Activated T-helper 1 cell treated with anti-CD3 and anti-CD28 coated beads, Interleukin-2, amount 50 U/mL, for 16 hours (primary cell): ENCODE results near the gene RABL2A.
"Not testable (repeated sequence)": the region's sequence is repeated elsewhere in the genome, so short reads cannot be mapped to it uniquely, and the experiment has no call there.

ENCODE experiments used
- DNase-seq, 2 donors: peaks; one replicate each; pipeline ENCODE4 v3.0.0-alpha.2; 2020; ENCODE audit warnings: low read depth in 1 of 2, low spot score in 1 of 2

RABL2A gene

GRCh38 chr2:113606036-113606435, 21.0 kb upstream of the RABL2A start:
- not testable (repeated sequence) for DNase-seq

GRCh38 chr2:113609822-113610221, 17.2 kb upstream of the RABL2A start:
- DNase-seq, result not testable (repeated sequence)

GRCh38 chr2:113621002-113621401, 6.1 kb upstream of the RABL2A start:
- DNase-seq, result not testable (repeated sequence)

- not testable (repeated sequence) for DNase-seq
Measured at GRCh38 chr2:113625906-113626305, 1.2 kb upstream of the RABL2A start.

GRCh38 chr2:113632849-113633345, 5.8 kb downstream of the RABL2A start:
- DNase-seq, result not testable (repeated sequence)

- DNase-seq, result not testable (repeated sequence)
Measured at GRCh38 chr2:113635358-113635757, 8.3 kb downstream of the RABL2A start.

GRCh38 chr2:113636226-113636625, 9.2 kb downstream of the RABL2A start:
- not testable (repeated sequence) for DNase-seq

- DNase-seq, result not testable (repeated sequence)
Measured at GRCh38 chr2:113638084-113638483, 11.0 kb downstream of the RABL2A start.

GRCh38 chr2:113646217-113646616, 19.2 kb downstream of the RABL2A start:
- DNase-seq, result not testable (repeated sequence)

GRCh38 chr2:113650834-113651815, 24.1 kb downstream of the RABL2A start:
- DNase-seq, result not testable (repeated sequence)

- not testable (repeated sequence) for DNase-seq
Measured at GRCh38 chr2:113652599-113652998, 25.5 kb downstream of the RABL2A start.

- DNase-seq, result not testable (repeated sequence)
Measured at GRCh38 chr2:113656031-113656624, 29.1 kb downstream of the RABL2A start.

GRCh38 chr2:113657735-113658134, 30.7 kb downstream of the RABL2A start:
- DNase-seq, result not testable (repeated sequence)

GRCh38 chr2:113663285-113664060, 36.4 kb downstream of the RABL2A start:
- DNase-seq, result not testable (repeated sequence)

GRCh38 chr2:113664761-113665533, 37.9 kb downstream of the RABL2A start:
- DNase-seq, result not testable (repeated sequence)

GRCh38 chr2:113669013-113669412, 41.9 kb downstream of the RABL2A start:
- DNase-seq, result not testable (repeated sequence)

- DNase-seq, result no peak
Measured at GRCh38 chr2:113672326-113672932, 45.4 kb downstream of the RABL2A start.

- no peak for DNase-seq
Measured at GRCh38 chr2:113675875-113676274, 48.8 kb downstream of the RABL2A start.

GRCh38 chr2:113676623-113677266, 49.7 kb downstream of the RABL2A start:
- DNase-seq, result no peak
